OCI-LY1 (cell line): ENCODE data around the gene RPTN.

ENCODE experiments used
- H2AFZ ChIP-seq: fragments of 200-600 bp; sonication (generic), shearing (Covaris generic); 2 replicates; pipeline ENCODE4 v1.6.0; 2014; ENCODE audit warnings: antibody characterized with exemption, mild to moderate bottlenecking, low read length
- H3F3A ChIP-seq: fragments of 200-600 bp; sonication (generic), shearing (Covaris generic); 2 replicates; pipeline ENCODE4 v1.6.0; 2014; ENCODE audit warnings: mild to moderate bottlenecking, antibody characterized with exemption, low read length, moderate library complexity; ENCODE audit not compliant: insufficient read depth
- H3K27ac ChIP-seq: fragments of 200-600 bp; sonication (generic); 2 replicates; pipeline ENCODE4 v1.5.1; 2014; ENCODE audit warnings: low read length, mixed run types, mild to moderate bottlenecking, low read depth; ENCODE audit not compliant: poor library complexity, severe bottlenecking
- H3K27me3 ChIP-seq: fragments of 200-600 bp; sonication (generic); 2 replicates; pipeline ENCODE4 v1.6.0; 2014; ENCODE audit warnings: antibody characterized with exemption, mild to moderate bottlenecking, low read length, moderate library complexity; ENCODE audit not compliant: insufficient read depth
- H3K36me3 ChIP-seq: fragments of 200-600 bp; sonication (generic); 2 replicates; pipeline ENCODE4 v1.6.1; 2014; ENCODE audit warnings: mild to moderate bottlenecking, antibody characterized with exemption, low read length, moderate library complexity, mixed read lengths; ENCODE audit not compliant: insufficient read depth
- H3K4me1 ChIP-seq: fragments of 200-600 bp; sonication (generic); 2 replicates; pipeline ENCODE4 v1.5.1; 2014; ENCODE audit warnings: mild to moderate bottlenecking, low read length, moderate library complexity; ENCODE audit not compliant: insufficient read depth, severe bottlenecking
- H3K4me2 ChIP-seq: fragments of 200-600 bp; sonication (generic), shearing (Covaris generic); 2 replicates; pipeline ENCODE4 v1.6.1; 2014; ENCODE audit warnings: low read length
- H3K4me3 ChIP-seq: fragments of 200-600 bp; sonication (generic); 2 replicates; pipeline ENCODE4 v1.5.1; 2014; ENCODE audit warnings: low read length, low read depth, mild to moderate bottlenecking, mixed read lengths; ENCODE audit not compliant: poor library complexity, severe bottlenecking
- H3K79me2 ChIP-seq: fragments of 200-600 bp; shearing (Covaris generic); 2 replicates; pipeline ENCODE4 v1.6.1; 2016; ENCODE audit warnings: mixed run types, low read length, mixed read lengths; ENCODE audit not compliant: insufficient read depth
- H3K9ac ChIP-seq: fragments of 200-600 bp; sonication (generic), shearing (Covaris generic); 2 replicates; pipeline ENCODE4 v1.6.1; 2014; ENCODE audit warnings: mild to moderate bottlenecking, low read length, mixed read lengths
- H3K9me2 ChIP-seq: fragments of 200-600 bp; sonication (generic), shearing (Covaris generic); 2 replicates; pipeline ENCODE4 v1.6.1; 2014; ENCODE audit warnings: low read depth, mild to moderate bottlenecking, low read length, mixed read lengths
- H3K9me3 ChIP-seq: fragments of 200-600 bp; shearing (Covaris generic); 2 replicates; pipeline ENCODE4 v1.6.1; 2014; ENCODE audit warnings: low read length, mixed read lengths
- H4K20me1 ChIP-seq: fragments of 200-600 bp; sonication (generic), shearing (Covaris generic); 2 replicates; pipeline ENCODE4 v1.6.0; 2016; ENCODE audit warnings: mild to moderate bottlenecking, low read length; ENCODE audit not compliant: insufficient read depth
- EZH2 ChIP-seq: fragments of 200-600 bp; sonication (generic), shearing (Covaris generic); IDR thresholded peaks from 2 replicates; pipeline ENCODE4 v1.8.0; 2017; ENCODE audit warnings: borderline replicate concordance, mixed run types, mild to moderate bottlenecking, antibody characterized with exemption, low read length, moderate library complexity, mixed read lengths
- TF ChIP-seq, protein P1 (sequence below): fragments of 200-600 bp; sonication (generic), shearing (Covaris generic); IDR thresholded peaks from 2 replicates; pipeline ENCODE4 v1.5.1; 2017; ENCODE audit warnings: mild to moderate bottlenecking, antibody characterized with exemption, low read length, moderate library complexity, mixed read lengths

Gene RPTN

DNA sequence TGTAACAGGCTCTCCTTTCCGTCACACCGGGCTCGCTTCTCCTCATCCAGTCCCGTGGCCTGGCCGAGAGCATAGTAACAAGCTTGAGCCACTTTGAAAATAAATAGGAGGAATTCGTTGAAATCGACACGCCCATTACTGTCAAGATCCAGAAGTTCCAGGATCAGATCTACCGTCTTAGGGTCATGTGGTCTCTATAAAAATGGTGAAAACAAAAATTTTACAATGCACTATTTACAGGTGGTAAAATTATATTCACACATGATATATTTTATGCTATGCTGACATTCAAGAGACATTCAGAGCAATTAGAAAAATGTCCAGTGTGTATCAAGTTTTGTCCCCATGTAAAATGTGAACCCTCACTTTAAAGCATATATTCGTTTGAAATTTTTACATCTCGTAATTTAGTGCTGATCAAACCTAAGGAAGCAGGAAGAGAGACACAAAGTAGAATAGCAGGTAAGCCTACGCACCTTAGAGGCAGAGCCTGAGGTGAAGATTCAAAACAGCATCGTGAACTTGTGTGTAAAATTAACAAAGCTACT lies 46.1 kb downstream of the RPTN start:
- Histone ChIP-seq H3F3A (no peaks in the 10 kb centered on the region), H3K4me1 (no peaks in the 10 kb centered on the region), H3K4me2 (no peak overlapping the region), H3K27ac (no peak overlapping the region), H3K27me3 (no peaks in the 10 kb centered on the region), H3K36me3 (no peaks in the 10 kb centered on the region), H4K20me1 (no peaks in the 10 kb centered on the region), H3K9ac (no peak overlapping the region), H3K4me3 (no peak overlapping the region), H2AFZ (no peak overlapping the region), H3K9me3 (no peaks in the 10 kb centered on the region), H3K79me2 (no peaks in the 10 kb centered on the region), H3K9me2 (no peaks in the 10 kb centered on the region)
- no peak for TF ChIP-seq EZH2
- TF ChIP-seq, protein P1, sequence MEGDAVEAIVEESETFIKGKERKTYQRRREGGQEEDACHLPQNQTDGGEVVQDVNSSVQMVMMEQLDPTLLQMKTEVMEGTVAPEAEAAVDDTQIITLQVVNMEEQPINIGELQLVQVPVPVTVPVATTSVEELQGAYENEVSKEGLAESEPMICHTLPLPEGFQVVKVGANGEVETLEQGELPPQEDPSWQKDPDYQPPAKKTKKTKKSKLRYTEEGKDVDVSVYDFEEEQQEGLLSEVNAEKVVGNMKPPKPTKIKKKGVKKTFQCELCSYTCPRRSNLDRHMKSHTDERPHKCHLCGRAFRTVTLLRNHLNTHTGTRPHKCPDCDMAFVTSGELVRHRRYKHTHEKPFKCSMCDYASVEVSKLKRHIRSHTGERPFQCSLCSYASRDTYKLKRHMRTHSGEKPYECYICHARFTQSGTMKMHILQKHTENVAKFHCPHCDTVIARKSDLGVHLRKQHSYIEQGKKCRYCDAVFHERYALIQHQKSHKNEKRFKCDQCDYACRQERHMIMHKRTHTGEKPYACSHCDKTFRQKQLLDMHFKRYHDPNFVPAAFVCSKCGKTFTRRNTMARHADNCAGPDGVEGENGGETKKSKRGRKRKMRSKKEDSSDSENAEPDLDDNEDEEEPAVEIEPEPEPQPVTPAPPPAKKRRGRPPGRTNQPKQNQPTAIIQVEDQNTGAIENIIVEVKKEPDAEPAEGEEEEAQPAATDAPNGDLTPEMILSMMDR = no peak

DNA sequence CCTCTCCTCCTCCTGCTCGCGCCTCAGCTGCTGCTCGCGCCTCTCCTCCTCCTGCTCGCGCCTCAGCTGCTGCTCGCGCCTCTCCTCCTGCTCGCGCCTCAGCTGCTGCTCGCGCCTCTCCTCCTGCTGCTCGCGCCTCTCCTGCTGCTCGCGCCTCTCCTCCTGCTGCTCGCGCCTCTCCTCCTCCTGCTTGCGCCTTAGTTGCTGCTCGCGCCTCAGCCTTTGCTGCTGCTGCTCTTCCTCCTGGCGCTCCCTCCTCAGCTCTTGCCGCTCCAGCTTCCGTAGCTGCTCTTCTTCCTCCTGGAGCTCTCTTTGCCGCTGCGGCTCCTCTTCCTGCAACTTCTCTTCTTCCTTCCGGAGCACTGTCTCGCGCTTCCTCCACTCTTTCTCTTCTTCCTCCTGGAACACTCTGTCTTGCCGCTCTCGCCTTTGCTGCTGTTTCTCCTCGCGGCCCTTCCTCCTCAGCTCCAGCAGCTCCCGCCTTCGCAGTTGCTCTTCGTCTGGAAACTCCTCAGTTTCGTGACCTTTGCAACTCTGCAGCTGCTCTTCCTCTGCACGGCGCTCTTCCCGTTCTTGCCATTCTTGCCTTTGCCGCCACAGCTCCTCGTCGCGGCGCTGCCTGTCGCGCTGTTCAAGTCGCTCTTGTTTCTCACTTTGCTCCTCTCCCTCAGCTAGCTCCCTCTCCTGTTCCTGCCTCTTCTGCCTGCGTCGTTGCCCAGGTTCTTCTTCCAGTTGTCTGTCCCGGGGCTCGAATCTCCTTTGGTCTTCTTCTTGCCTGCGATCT lies 46.7 kb downstream of the RPTN start:
- no peak overlapping the region for H3K4me2 ChIP-seq
- TF ChIP-seq, protein P1 = no peak
- no peak for TF ChIP-seq EZH2

DNA sequence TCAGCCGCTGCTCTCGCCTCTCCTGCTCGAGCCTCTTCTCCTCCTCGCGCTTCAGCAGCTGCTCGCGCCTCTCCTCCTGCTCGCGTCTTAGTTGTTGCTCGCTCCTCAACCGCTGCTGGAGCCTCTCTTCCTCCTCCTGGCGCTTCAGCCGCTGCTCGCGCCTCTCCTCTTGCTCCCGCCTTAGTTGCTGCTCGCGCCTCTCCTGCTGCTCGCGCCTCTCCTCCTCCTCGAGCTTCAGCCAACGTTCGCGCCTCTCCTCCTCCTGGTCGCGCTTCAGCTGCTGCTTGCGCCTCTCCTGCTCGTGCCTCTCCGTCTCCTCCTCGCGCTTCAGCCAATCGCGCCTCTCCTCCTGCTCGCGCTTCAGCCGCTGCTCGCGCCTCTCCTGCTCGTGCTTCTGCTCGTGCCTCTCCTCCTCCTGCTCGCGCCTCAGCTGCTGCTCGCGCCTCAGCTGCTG lies 47.5 kb downstream of the RPTN start:
- no peaks in the 10 kb centered on the region for H3F3A ChIP-seq
- no peaks in the 10 kb centered on the region for H3K9me3 ChIP-seq
- no peaks in the 10 kb centered on the region for H3K36me3 ChIP-seq
- TF ChIP-seq, protein P1 = no peak
- no peak for TF ChIP-seq EZH2
- H3K9ac ChIP-seq = no peak overlapping the region
- H3K79me2 ChIP-seq = no peaks in the 10 kb centered on the region
- H3K27me3 ChIP-seq = no peaks in the 10 kb centered on the region
- H3K4me2 ChIP-seq = no peak overlapping the region
- no peak overlapping the region for H3K4me3 ChIP-seq
- no peaks in the 10 kb centered on the region for H4K20me1 ChIP-seq
- H3K27ac ChIP-seq = no peak overlapping the region
- H3K4me1 ChIP-seq = no peaks in the 10 kb centered on the region
- no peaks in the 10 kb centered on the region for H3K9me2 ChIP-seq
- H2AFZ ChIP-seq = no peak overlapping the region

More for the DNA sequence above, 46.7 kb downstream of the RPTN start:
- H3K9ac ChIP-seq = no peak overlapping the region
- no peaks in the 10 kb centered on the region for H3K9me2 ChIP-seq
- no peaks in the 10 kb centered on the region for H3K27me3 ChIP-seq
- H3K36me3 ChIP-seq = no peaks in the 10 kb centered on the region
- H3K4me1 ChIP-seq = no peaks in the 10 kb centered on the region
- H2AFZ ChIP-seq = no peak overlapping the region
- H3K79me2 ChIP-seq = no peaks in the 10 kb centered on the region
- H3K9me3 ChIP-seq = no peaks in the 10 kb centered on the region
- no peaks in the 10 kb centered on the region for H4K20me1 ChIP-seq
- no peak overlapping the region for H3K27ac ChIP-seq
- no peak overlapping the region for H3K4me3 ChIP-seq
- H3F3A ChIP-seq = no peaks in the 10 kb centered on the region
